Activated B cell treated with CpG ODN at 0.5 μM for 24 hours (primary cell): Measurements from ENCODE around the gene PDCL3. TPM values are rescaled to one million over a fixed set of nuclear protein-coding genes. Genes with fewer than 3 reads are reported as not detected.
A peak's percentile ranks its signal among the peaks of the same experiment; 100 is the strongest.

Experiments
- ATAC-seq: fragments of 200-7000 bp; cut with Tn5 transposase; one replicate; pipeline ENCODE4 v1.10.0; 2021; ENCODE audit warnings: low read depth, mild to moderate bottlenecking, moderate library complexity
- CTCF ChIA-PET: fragments of 350-600 bp; sonication (Branson Sonifier 250); formaldehyde crosslinking; loops from one replicate; lab custom pipeline; 2021; ENCODE audit warnings: antibody characterized with exemption; lab: Charles Lee
- POLR2A ChIA-PET: fragments of 350-600 bp; sonication (Branson Sonifier 250); formaldehyde crosslinking; loops from one replicate; lab custom pipeline; 2021; ENCODE audit warnings: antibody characterized with exemption; lab: Charles Lee
- DNase-seq: peaks from one replicate; pipeline ENCODE4 v3.0.0; 2022
- H3K27ac Mint-ChIP-seq: one replicate; pipeline ENCODE4 v1.8.0; 2020; ENCODE audit warnings: mixed read lengths
- H3K27me3 Mint-ChIP-seq: one replicate; pipeline ENCODE4 v1.8.0; 2021; ENCODE audit warnings: mixed read lengths
- H3K36me3 Mint-ChIP-seq: one replicate; pipeline ENCODE4 v1.8.0; 2021; ENCODE audit warnings: low read depth, mixed read lengths
- H3K4me1 Mint-ChIP-seq: one replicate; pipeline ENCODE4 v1.8.0; 2021; ENCODE audit warnings: mixed read lengths
- H3K4me3 Mint-ChIP-seq: one replicate; pipeline ENCODE4 v1.8.0; 2020; ENCODE audit warnings: mild to moderate bottlenecking, mixed read lengths
- H3K9me3 Mint-ChIP-seq: one replicate; pipeline ENCODE4 v1.8.0; 2020; ENCODE audit warnings: mixed read lengths
- CTCF ChIP-seq: fragments of 200-600 bp; IDR thresholded peaks from one replicate; pipeline ENCODE4 v1.8.0; 2022; ENCODE audit warnings: antibody characterized with exemption, mild to moderate bottlenecking
- intact Hi-C: fragments of 100-400 bp; cut with micrococcal nuclease; formaldehyde crosslinking; loops from one replicate; pipeline ENCODE4 v1.15.1; 2024
- total RNA-seq: library from RNA; stranded (reverse); gene quantifications from 2 replicates; pipeline ENCODE4 v1.2.3, GENCODE V29; 2022

Gene PDCL3
- total RNA-seq, 1 donor from 2014 or later, result 26.1 TPM

- H3K27me3 Mint-ChIP-seq, result no peaks in the 10 kb centered on the region
- H3K27ac Mint-ChIP-seq, result peak overlapping the region; percentile 99
- POLR2A ChIA-PET, result interaction anchor here (0.5 to 3.2 kb wide), 14 partner anchors 10 to 728 kb away, joined by 3 to 71 read pairs (median 4); partner anchors contain the start of genes CHST10, PDCL3, RNF149 and RPL31
- no peak for TF ChIP-seq CTCF
- CTCF ChIA-PET, result interaction anchor here (1.0 to 2.0 kb wide), 5 partner anchors 13 to 725 kb away, joined by 4 to 11 read pairs (median 7); partner anchors contain the start of gene PDCL3
- peak; percentile 79 for ATAC-seq
- peaks cover 3% of the 10 kb centered on the region for H3K9me3 Mint-ChIP-seq
- DNase-seq, result peak; percentile 50
- peak overlapping the region; percentile 56 for H3K4me3 Mint-ChIP-seq
- peaks cover 8% of the 10 kb centered on the region for H3K36me3 Mint-ChIP-seq
- intact Hi-C loops, result loop anchor here (1.0 to 5.0 kb wide), 5 partner anchors 18 to 572 kb away; partner anchors contain the start of gene PDCL3
- H3K4me1 Mint-ChIP-seq, result peaks cover 22% of the 10 kb centered on the region
Observed at GRCh38 chr2:100580367-100581276, 17.8 kb downstream of the PDCL3 start.

DNA sequence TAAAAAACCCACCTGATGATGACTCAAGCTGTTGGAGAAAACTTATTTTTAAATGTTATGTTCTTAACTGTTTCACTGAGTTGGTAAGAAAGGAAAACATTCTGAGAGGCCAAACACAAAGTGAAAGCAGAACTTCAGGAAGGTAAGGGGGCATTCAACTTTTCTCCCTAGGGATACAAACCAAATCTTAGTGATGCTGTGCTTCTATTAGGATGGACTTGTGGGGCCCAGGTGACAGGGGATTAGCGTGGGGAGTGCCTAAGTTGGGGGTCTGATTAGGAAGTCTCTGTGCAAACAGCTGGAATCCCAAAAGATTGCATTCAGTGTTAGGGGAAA, 18.5 kb downstream of the PDCL3 start:
- H3K27ac Mint-ChIP-seq, result peak overlapping the region; percentile 99
- ChIA-PET POLR2A (interaction anchor here (0.5 to 3.2 kb wide), 12 partner anchors 11 to 727 kb away, joined by 3 to 71 read pairs (median 6); partner anchors contain the start of genes CHST10, PDCL3, RNF149 and RPL31), CTCF (interaction anchor here (1.0 to 2.0 kb wide), 5 partner anchors 12 to 725 kb away, joined by 4 to 11 read pairs (median 7); partner anchors contain the start of gene PDCL3)
- intact Hi-C loops, result loop anchor here (1.0 to 5.0 kb wide), 4 partner anchors 19 to 572 kb away; partner anchors contain the start of gene PDCL3
- peaks cover 22% of the 10 kb centered on the region for H3K4me1 Mint-ChIP-seq
- no peak for DNase-seq
- H3K9me3 Mint-ChIP-seq, result peaks cover 3% of the 10 kb centered on the region
- no peaks in the 10 kb centered on the region for H3K27me3 Mint-ChIP-seq
- H3K4me3 Mint-ChIP-seq, result peak overlapping the region; percentile 56
- peak; percentile 35 for ATAC-seq
- peaks cover 7% of the 10 kb centered on the region for H3K36me3 Mint-ChIP-seq
- TF ChIP-seq CTCF, result no peak

GRCh38 chr2:100584816-100585215, 22.0 kb downstream of the PDCL3 start:
- no peak for TF ChIP-seq CTCF
- CTCF ChIA-PET, result no interaction called here
- H3K4me1 Mint-ChIP-seq, result peaks cover 31% of the 10 kb centered on the region
- H3K9me3 Mint-ChIP-seq, result peaks cover 3% of the 10 kb centered on the region
- H3K27me3 Mint-ChIP-seq, result no peaks in the 10 kb centered on the region
- intact Hi-C loops, result loop anchor here (5.0 kb wide), 2 partner anchors 158 to 338 kb away; no protein-coding TSS in a partner anchor
- no peak overlapping the region for H3K4me3 Mint-ChIP-seq
- H3K27ac Mint-ChIP-seq, result no peak overlapping the region
- ATAC-seq (no peak), DNase-seq (no peak)
- H3K36me3 Mint-ChIP-seq, result peaks cover 3% of the 10 kb centered on the region
- POLR2A ChIA-PET, result interaction anchor here (0.8 kb wide), 1 partner anchor 21 kb away, joined by 4 read pairs; no protein-coding TSS in a partner anchor

DNA sequence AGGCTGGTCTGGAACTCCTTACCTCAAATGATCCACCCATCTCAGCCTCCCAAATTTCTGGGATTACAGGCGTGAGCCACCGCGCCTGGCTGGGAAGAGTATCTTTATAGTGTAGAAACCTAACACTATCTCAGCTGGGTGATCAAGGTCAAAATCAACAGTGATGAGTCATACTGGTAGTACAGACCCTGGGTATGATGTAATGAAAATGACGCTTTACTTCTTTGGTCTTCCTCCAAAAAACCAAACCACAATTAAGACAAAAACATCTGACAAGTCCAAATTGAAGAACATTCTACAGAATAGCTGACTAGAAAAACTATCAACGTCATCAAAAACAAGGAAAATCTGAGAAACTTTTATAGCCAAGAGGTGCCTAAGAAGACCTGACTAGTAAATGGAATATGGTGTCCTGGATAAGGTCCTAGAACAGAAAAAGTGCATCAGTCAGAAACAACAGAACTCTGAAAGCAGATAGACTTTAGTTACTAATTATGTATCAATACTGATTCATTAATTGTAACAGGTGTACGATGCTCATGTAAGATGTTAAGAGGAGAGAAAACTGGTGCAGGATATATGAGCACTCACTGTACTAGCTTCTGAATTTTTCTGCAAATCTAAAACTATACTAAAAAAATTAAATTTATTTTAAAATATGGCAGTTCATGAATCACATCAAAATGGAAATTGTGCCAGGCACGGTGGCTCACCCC, 25.4 kb downstream of the PDCL3 start:
- no peak for TF ChIP-seq CTCF
- peak overlapping the region; percentile 6 for H3K27ac Mint-ChIP-seq
- ATAC-seq, result peak; percentile 93
- H3K9me3 Mint-ChIP-seq, result peaks cover 3% of the 10 kb centered on the region
- CTCF ChIA-PET, result no interaction called here
- intact Hi-C loops, result no loop called here
- H3K27me3 Mint-ChIP-seq, result no peaks in the 10 kb centered on the region
- POLR2A ChIA-PET, result interaction anchor here (1.0 to 2.7 kb wide), 3 partner anchors 10 to 414 kb away, joined by 3 to 20 read pairs (median 5); partner anchors contain the start of genes PDCL3 and RPL31
- H3K36me3 Mint-ChIP-seq, result no peaks in the 10 kb centered on the region
- H3K4me1 Mint-ChIP-seq, result peaks cover 24% of the 10 kb centered on the region
- no peak overlapping the region for H3K4me3 Mint-ChIP-seq
- no peak for DNase-seq
